ENCODE measurements around the gene TRIP10. TPM values are rescaled to one million over a fixed set of nuclear protein-coding genes. Genes with fewer than 3 reads are reported as not detected.
A peak's percentile ranks its signal among the peaks of the same experiment; 100 is the strongest.
"Not testable (repeated sequence)": the region's sequence is repeated elsewhere in the genome, so short reads cannot be mapped to it uniquely, and the experiment has no call there.

Gene TRIP10
- total RNA-seq, 2 experiments from 2014 or later = 29.8 to 31.3 TPM

DNA sequence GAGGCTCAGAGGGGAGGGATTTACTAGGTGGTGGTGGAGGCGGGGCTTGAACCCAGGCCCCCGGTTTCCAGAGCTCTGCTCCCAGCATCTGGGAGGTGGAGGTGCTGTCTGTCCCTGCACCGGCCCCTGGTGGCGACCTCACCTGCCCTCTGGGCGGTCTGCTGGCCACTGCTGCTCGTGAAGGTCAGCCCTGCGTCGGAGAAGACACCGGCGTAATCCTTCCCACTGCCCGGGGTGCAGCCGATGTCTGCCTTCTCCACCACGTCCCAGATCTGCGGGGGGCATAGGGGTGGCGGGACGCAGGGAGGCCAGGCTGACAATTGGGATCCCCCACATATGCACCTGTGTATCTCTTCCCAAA lies 31.8 kb upstream of the TRIP10 start:
- H3K4me3 Mint-ChIP-seq = no peak overlapping the region
- H3K4me1 Mint-ChIP-seq = peaks cover 8% of the 10 kb centered on the region
- no peak for DNase-seq
- H3K27ac Mint-ChIP-seq = no peak overlapping the region
- H3K27me3 Mint-ChIP-seq = peaks cover 42% of the 10 kb centered on the region
- no peaks in the 10 kb centered on the region for H3K9me3 Mint-ChIP-seq
- H3K36me3 Mint-ChIP-seq = no peaks in the 10 kb centered on the region

DNA sequence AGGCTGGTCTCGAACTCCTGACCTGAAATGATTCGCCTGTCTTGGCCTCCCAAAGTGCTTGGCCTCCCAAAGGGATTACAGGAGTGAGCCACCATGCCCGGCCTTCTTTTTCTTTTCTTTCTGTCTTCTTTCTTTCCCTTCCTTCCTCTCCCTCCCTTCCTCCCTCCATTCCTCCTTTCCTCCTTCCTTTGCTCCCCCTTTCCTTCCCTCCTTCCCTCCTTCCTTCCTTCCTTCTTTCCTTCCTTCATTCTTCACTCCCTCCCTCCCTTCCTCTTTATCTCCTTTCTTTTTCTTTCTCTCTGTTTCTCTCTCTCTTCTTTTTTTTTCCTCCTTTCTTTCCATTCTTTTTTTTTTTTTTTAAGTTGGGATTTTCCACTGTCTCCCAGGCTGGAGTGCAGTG lies 31.1 kb upstream of the TRIP10 start:
- Mint-ChIP-seq H3K9me3 (no peaks in the 10 kb centered on the region), H3K36me3 (no peaks in the 10 kb centered on the region), H3K27ac (no peak overlapping the region), H3K4me1 (peaks cover 8% of the 10 kb centered on the region), H3K27me3 (peaks cover 42% of the 10 kb centered on the region), H3K4me3 (no peak overlapping the region)
- DNase-seq = no peak

DNA sequence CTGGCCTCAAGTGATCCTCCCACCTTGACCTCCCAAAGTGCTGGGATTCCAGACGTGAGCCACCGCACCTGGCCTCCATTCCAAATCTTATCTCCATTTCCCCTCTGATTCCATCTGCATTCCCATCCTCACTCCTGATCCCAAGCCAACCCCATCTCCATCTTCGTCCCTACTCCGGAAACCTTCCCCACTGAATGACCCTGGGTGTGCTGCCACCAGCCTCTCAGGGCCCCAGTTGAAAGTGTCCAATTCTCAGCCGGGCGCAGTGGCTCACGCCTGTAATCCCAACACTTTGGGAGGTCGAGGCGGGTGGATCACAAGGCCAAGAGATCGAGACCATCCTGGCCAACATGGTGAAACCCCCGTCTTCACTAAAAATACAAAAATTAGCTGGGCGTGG lies 30.6 kb upstream of the TRIP10 start:
- H3K27me3 Mint-ChIP-seq = peaks cover 42% of the 10 kb centered on the region
- H3K36me3 Mint-ChIP-seq = not testable (repeated sequence)

DNA sequence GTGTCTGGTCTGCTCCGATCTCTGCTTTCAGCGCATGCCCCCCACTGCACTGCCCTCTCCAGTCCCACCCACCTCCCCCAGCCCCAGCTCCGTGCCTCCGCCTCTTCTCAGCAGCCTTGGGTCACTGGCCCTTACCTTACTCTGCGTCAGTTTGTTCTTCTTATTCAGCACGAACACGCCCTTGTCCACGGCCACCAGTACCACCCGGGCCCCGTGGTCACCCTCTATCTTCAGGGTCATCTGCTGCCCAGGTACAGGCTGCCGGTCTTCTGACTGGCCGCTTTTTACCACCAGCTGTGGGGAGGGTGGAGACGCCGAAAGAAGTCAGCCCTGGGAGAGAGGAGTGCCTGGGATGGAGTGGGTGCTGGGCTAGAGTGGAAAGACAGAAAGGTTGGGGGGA lies 29.9 kb upstream of the TRIP10 start:
- Mint-ChIP-seq H3K9me3 (no peaks in the 10 kb centered on the region), H3K4me3 (no peak overlapping the region), H3K27me3 (peaks cover 42% of the 10 kb centered on the region), H3K4me1 (peaks cover 8% of the 10 kb centered on the region), H3K36me3 (no peaks in the 10 kb centered on the region), H3K27ac (no peak overlapping the region)
- no peak for DNase-seq

More for the DNA sequence above, 30.6 kb upstream of the TRIP10 start:
- not testable (repeated sequence) for DNase-seq, H3K27ac Mint-ChIP-seq, H3K4me3 Mint-ChIP-seq, H3K9me3 Mint-ChIP-seq, H3K4me1 Mint-ChIP-seq

DNA sequence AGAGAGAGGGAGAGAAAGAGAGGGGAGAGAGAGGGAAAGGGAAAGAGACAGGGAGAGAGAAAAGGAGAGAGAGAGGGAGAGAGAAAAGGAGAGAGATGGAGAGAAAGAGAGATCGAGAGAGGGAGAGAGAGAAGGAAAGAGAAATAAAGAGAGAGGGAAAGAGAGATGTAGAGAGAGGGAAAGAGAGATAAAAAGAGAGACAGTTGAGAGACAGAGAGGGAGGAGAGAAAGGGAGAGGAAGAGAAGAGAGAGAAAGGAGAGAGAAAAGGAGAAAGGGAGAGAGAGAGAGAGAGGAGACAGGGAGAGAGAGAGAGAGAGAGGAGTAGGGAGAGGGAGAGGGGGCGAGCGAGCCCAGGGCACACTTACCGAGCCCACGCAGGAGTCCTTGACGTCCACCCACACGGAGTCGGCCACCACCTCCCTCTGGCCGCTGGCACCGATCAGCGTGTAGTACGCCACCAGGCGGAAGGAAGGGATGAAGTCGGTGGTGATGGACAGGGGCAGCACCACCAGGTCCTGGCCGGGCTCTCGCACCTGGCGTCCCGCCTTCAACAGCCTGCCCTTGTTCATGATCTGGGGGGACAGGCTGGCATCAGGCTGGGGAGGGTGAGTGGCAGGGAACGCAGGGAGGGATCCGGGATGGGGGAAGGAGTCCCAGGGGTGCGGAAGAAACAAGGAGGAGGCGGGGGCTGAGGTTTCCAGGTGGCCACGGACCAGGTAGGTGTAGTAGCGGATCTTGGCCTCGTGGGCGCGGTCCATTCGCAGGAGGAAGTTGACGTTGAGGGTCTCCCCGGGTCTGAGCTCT lies 29.0 kb upstream of the TRIP10 start:
- Mint-ChIP-seq H3K9me3 (no peaks in the 10 kb centered on the region), H3K36me3 (no peaks in the 10 kb centered on the region), H3K27ac (no peak overlapping the region), H3K4me1 (peaks cover 8% of the 10 kb centered on the region), H3K27me3 (peaks cover 42% of the 10 kb centered on the region), H3K4me3 (no peak overlapping the region)
- no peak for DNase-seq

DNA sequence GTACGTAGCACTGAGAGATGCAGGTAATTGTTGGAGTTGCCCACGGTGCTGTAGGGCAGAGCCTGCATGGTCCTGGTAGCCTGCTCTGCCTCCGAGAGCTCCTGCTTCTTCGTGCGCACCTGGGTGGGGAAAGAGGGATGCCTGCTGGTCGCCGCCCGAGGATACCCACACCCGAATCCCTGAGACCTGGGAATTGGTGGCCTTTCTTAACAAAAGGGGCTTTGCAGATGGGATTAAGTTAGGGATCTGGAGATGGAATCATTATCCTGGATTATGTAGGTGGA lies 28.5 kb upstream of the TRIP10 start:
- DNase-seq = no peak
- no peak overlapping the region for H3K27ac Mint-ChIP-seq
- H3K4me1 Mint-ChIP-seq = peaks cover 8% of the 10 kb centered on the region
- no peak overlapping the region for H3K4me3 Mint-ChIP-seq
- no peaks in the 10 kb centered on the region for H3K9me3 Mint-ChIP-seq
- peaks cover 42% of the 10 kb centered on the region for H3K27me3 Mint-ChIP-seq
- H3K36me3 Mint-ChIP-seq = no peaks in the 10 kb centered on the region

DNA sequence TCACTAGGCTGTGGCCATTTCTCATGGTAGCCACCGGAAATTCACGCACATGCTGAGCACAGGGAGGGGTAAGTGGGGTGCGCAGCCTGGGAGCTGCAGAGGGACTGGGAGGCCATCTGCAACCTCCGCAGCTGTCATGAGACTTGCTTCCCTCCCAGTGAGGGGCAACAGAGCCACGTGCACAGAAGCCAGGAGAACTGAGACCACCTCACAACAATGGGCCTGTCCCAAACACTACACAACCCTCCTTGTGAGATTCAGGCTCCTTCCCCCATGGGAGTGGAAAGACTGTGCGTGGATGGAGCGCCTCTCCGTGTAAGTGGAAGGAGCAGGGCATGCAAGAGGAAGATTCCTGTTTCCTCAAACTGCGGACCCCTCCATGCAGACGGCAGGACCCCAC lies 27.9 kb upstream of the TRIP10 start:
- H3K27ac Mint-ChIP-seq = no peak overlapping the region
- H3K27me3 Mint-ChIP-seq = peaks cover 42% of the 10 kb centered on the region
- H3K9me3 Mint-ChIP-seq = no peaks in the 10 kb centered on the region
- no peak for DNase-seq
- no peaks in the 10 kb centered on the region for H3K36me3 Mint-ChIP-seq
- peaks cover 8% of the 10 kb centered on the region for H3K4me1 Mint-ChIP-seq
- no peak overlapping the region for H3K4me3 Mint-ChIP-seq

DNA sequence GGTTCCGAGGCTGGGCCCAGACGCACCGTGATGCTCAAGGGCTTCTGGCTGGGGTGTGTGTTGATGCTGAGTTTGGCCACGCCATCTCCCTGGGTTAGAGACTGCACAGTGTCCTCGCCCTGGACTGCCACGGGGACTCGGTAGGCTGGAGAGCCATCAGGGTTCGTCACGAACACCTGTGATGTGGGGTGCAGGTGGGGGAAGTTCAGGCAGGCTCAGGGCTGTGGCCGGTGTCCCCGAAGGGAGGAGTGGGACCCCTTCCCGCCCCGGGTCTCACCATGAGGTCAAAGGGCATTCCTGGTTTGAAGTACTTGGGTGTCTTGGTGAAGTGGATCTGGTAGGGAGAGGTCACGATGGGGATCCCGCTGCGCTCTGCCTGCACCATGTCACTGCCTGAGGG lies 27.2 kb upstream of the TRIP10 start:
- Mint-ChIP-seq H3K9me3 (no peaks in the 10 kb centered on the region), H3K4me1 (peaks cover 8% of the 10 kb centered on the region), H3K4me3 (no peak overlapping the region), H3K27me3 (peaks cover 42% of the 10 kb centered on the region), H3K27ac (no peak overlapping the region), H3K36me3 (no peaks in the 10 kb centered on the region)
- no peak for DNase-seq

DNA sequence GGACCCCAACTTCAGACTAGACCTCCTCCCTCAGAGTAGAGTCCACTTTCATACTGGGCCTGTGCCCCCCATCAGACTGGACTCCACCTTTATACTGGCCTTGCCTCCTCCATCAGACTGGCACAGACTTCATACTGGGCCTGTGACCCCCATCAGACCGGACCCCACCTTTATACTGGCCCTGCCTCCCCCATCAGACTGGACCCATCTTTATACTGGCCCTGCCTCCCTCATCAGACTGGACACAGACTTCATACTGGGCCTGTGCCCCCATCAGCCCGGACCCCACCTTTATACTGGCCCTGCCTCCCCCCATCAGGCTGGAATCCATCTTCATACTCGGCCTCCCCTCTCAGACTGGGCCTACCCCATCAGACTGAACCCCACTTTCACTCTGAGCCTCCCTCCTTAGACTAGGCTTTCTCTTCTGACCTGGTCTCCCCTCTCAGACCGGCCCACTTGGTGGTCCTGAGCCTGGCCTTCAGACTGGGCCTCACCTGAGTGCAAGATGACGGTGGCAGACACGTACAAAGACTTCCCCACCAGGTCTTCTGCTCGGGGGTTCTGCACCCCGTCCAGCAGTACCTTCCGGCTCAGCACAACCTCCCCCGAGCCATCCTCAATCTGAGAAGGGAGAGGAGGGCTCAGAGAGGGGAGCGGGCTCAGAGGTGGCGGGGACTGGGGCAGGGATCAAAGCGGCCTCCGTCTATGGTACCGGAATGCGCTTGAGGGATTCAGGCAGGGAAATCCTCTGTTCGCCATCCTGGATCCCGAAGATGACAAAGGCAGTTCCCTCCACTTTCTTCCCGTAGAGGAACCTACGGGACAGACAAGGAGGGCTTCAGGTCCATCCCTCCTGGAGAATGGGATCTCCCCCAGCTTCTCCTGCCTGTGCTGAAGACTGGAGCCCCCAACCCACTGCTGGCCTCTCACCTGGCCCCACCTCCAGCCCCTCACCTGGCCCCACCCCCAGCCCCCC lies 26.5 kb upstream of the TRIP10 start:
- no peaks in the 10 kb centered on the region for H3K36me3 Mint-ChIP-seq

DNA sequence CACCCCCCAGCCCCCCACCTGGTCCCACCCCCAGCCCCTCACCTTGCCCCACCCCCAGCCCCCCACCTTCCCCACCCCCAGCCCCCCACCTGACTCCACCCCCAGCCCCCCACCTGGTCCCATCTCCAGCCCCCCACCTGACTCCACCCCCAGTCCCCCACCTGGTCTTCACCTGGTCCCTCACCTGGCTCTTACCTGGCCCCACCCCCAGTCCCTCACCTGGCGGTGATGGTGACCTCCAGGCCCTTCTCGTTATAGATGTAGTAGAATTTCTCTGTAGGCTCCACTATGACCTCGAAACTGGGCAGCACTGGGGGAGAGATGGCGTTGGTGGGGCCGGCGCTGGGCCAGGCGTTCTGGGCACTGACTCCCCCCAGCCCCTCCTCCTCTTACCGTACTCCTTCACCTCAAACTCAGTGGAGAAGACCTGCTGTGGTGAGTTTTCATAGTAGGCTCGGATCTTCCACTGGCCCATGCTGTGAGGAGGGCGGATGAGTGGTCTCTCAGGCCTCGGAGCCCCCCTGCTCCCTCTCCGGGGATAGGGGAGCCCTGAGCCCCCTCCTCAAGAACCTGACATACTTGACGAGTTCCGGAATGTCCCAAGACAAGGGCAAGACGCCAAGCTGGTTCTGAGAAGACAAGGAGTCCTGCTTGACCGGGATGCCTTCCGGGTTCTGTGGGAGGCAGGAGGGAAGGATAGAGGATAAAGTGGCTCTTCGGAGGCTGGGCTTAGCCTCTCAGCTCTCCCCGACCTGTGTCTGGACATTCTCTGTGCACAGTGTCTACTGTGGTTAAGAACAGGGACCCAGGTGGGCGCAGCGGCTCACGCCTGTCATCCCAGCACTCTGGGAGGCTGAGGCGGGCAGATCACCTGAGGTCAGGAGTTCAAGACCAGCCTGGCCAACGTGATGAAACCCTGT lies 25.4 kb upstream of the TRIP10 start:
- Mint-ChIP-seq H3K9me3 (no peaks in the 10 kb centered on the region), H3K27me3 (peaks cover 28% of the 10 kb centered on the region), H3K27ac (no peak overlapping the region), H3K4me3 (no peak overlapping the region), H3K36me3 (no peaks in the 10 kb centered on the region), H3K4me1 (peaks cover 8% of the 10 kb centered on the region)
- DNase-seq = no peak

More for the DNA sequence above, 26.5 kb upstream of the TRIP10 start:
- Mint-ChIP-seq H3K9me3 (no peaks in the 10 kb centered on the region), H3K27me3 (peaks cover 38% of the 10 kb centered on the region), H3K4me1 (peaks cover 8% of the 10 kb centered on the region), H3K4me3 (no peak overlapping the region), H3K27ac (no peak overlapping the region)
- no peak for DNase-seq

DNA sequence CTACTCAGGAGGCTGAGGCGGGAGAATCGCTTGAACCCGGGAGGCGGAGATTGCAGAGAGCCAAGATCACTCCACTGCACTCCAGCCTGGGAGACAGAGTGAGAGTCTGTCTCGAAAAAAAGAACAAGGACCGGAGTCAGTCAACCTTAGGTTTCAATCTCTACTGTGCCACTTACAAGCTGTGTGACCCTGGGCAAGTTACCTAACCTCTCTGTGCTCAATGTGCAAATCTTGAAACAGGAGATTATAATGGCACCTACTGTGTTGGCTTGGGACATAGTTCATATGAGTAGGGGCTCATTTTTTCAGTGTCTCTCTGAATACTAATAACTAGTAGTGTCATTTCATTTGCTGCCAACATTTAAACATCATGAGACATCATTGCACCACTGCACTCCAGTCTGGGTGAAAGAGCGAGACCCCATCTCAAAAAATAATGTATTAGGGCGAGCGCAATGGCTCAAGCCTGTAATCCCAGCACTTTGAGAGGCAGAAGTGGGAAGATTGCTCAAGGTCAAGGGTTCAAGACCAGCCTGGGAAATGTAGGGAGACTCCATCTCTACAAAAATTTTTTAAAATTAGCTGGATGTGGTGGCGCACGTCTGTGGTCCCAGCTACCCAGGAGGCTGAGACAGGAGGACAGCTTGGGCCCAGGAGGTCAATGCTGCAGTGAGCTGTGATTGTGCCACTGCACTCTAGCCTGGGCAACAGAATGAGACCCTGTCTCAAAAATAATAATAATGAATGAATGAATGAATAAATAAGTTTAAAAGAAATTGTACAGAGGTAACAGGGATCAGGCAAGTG lies 24.5 kb upstream of the TRIP10 start:
- peaks cover 21% of the 10 kb centered on the region for H3K27me3 Mint-ChIP-seq
- H3K36me3 Mint-ChIP-seq = no peaks in the 10 kb centered on the region
- H3K27ac Mint-ChIP-seq = no peak overlapping the region
- DNase-seq = no peak
- peaks cover 8% of the 10 kb centered on the region for H3K4me1 Mint-ChIP-seq
- no peak overlapping the region for H3K4me3 Mint-ChIP-seq
- H3K9me3 Mint-ChIP-seq = no peaks in the 10 kb centered on the region

DNA sequence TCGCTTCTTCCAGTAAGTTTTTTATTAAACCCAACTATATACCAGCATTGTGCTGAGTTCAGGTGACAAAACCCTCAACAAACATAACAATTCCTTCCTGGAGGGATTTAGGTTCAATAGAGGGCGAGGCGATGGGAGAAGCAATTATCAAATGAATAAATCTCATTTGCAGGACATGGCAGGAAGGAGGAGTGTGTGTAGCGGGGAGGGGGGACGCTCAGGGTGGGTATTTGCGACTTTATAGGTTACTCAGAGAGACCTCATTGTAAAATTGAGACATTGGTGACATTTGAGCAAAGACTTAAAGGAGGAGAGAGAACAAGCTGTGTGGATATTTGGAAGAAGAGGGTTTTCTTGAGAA lies 22.9 kb upstream of the TRIP10 start:
- Mint-ChIP-seq H3K27me3 (peaks cover 6% of the 10 kb centered on the region), H3K4me1 (peaks cover 10% of the 10 kb centered on the region), H3K36me3 (no peaks in the 10 kb centered on the region), H3K9me3 (no peaks in the 10 kb centered on the region), H3K4me3 (no peak overlapping the region), H3K27ac (no peak overlapping the region)
- DNase-seq = no peak

DNA sequence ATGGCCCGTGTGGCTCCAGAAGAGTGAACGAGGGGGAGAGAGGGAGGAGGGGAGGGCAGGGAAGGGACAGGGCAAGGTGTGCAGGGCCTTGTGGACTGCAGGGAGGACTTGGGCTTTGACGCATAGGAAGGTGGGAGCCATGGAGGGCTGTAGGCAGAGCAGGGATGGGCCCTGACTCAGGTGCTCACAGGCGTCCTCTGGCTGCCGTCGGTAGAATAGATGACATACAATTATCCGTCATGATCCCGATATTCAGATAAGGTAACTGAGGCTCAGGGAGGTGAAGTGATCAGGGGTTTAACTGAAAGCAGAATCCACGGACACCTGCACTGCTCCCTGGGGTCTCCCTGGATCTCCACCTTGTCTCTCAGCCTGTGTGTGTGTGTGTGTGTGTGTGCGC lies 22.4 kb upstream of the TRIP10 start:
- H3K27me3 Mint-ChIP-seq = peaks cover 3% of the 10 kb centered on the region
- peaks cover 10% of the 10 kb centered on the region for H3K4me1 Mint-ChIP-seq
- no peaks in the 10 kb centered on the region for H3K36me3 Mint-ChIP-seq
- H3K27ac Mint-ChIP-seq = peak overlapping the region; percentile 0
- no peak overlapping the region for H3K4me3 Mint-ChIP-seq
- H3K9me3 Mint-ChIP-seq = no peaks in the 10 kb centered on the region
- no peak for DNase-seq

DNA sequence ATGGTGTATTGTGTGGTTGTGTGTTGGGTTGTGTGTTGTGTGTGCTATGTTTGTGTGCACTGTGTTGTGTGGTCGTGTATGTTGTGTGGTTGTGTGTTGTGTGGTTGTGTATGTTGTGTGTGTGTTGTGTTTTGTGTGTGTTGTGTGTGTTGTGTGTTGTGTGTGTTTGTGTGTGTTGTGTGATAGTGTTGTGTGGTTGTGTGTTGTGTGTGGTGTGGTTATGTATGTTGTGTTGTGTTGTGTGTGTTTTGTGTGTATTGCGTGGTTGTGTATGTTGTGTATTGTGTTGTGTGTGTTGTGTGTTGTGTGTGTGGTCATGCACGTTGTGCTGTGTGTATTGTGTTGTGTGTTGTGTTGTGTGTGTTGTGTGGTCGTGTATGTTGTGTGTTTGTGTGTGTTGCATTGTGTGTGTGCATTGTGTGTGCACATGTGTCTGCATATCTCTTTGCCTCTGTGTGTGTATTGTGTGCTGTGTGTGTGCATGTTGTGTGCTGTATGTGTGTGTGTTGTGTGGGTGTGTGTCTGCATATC lies 22.0 kb upstream of the TRIP10 start:
- H3K9me3 Mint-ChIP-seq = no peaks in the 10 kb centered on the region
- H3K4me3 Mint-ChIP-seq = no peak overlapping the region
- no peaks in the 10 kb centered on the region for H3K36me3 Mint-ChIP-seq
- H3K4me1 Mint-ChIP-seq = peaks cover 12% of the 10 kb centered on the region
- DNase-seq = no peak
- peak overlapping the region; percentile 0 for H3K27ac Mint-ChIP-seq
- H3K27me3 Mint-ChIP-seq = peaks cover 3% of the 10 kb centered on the region

Data from activated naive CD8-positive, alpha-beta T cell treated with anti-CD3 and anti-CD28 coated beads for 36 hours (primary cell).